CD4-positive, alpha-beta memory T cell (primary cell): Measurements from ENCODE around the gene SLC9C1. TPM values are rescaled to one million over a fixed set of nuclear protein-coding genes. Genes with fewer than 3 reads are reported as not detected.

ENCODE experiments used
- CTCF ChIA-PET: fragments of 350-600 bp; sonication (Branson Sonifier 250); formaldehyde crosslinking; loops from one replicate; lab custom pipeline; 2021; ENCODE audit warnings: inconsistent platforms; ENCODE audit not compliant: partially characterized antibody; lab: Charles Lee
- POLR2A ChIA-PET: fragments of 350-600 bp; sonication (Branson Sonifier 250); formaldehyde crosslinking; loops from one replicate; lab custom pipeline; 2021; ENCODE audit not compliant: partially characterized antibody; lab: Charles Lee
- DNase-seq, 5 donors: peaks; one replicate each; pipeline versions ENCODE4 v3.0.0 to v3.0.0-alpha.2; 2020 to 2022; ENCODE audit warnings: mixed read lengths in 1 of 5
- H3K27ac ChIP-seq: one replicate; pipeline ENCODE4 v1.7.0; 2013; ENCODE audit warnings: low read depth, low read length
- H3K27me3 ChIP-seq: 2 replicates; pipeline ENCODE4 v1.7.0; 2013; ENCODE audit warnings: mild to moderate bottlenecking, low read length, moderate library complexity; ENCODE audit not compliant: insufficient read depth
- H3K36me3 ChIP-seq: 2 replicates; pipeline ENCODE4 v1.7.0; 2013; ENCODE audit warnings: mild to moderate bottlenecking, low read length, moderate library complexity; ENCODE audit not compliant: insufficient read depth
- H3K4me1 ChIP-seq: 2 replicates; pipeline ENCODE4 v1.7.0; 2013; ENCODE audit warnings: mild to moderate bottlenecking, low read length, moderate library complexity; ENCODE audit not compliant: insufficient read depth
- H3K4me3 ChIP-seq, 2 donors: one replicate each; pipeline ENCODE4 v1.7.0; 2013; ENCODE audit warnings: low read length in 2 of 2, mild to moderate bottlenecking in 1 of 2
- H3K9me3 ChIP-seq, 2 donors: one replicate each; pipeline ENCODE4 v1.7.0; 2013; ENCODE audit warnings: low read length in 2 of 2, control low read depth in 1 of 2; ENCODE audit not compliant: control insufficient read depth in 1 of 2
- H3K27ac Mint-ChIP-seq, 7 donors: one replicate each; pipeline ENCODE4 v1.8.0; 2020 to 2021; ENCODE audit warnings: mixed read lengths in 7 of 7, mild to moderate bottlenecking in 6 of 7, inconsistent platforms in 3 of 7, moderate library complexity in 3 of 7
- H3K27me3 Mint-ChIP-seq, 2 donors: one replicate each; pipeline ENCODE4 v1.8.0; 2020 to 2021; ENCODE audit warnings: mixed read lengths in 2 of 2
- H3K36me3 Mint-ChIP-seq, 2 donors: one replicate each; pipeline ENCODE4 v1.8.0; 2020 to 2021; ENCODE audit warnings: mixed read lengths in 2 of 2, inconsistent platforms in 1 of 2, mild to moderate bottlenecking in 1 of 2
- H3K4me1 Mint-ChIP-seq, 4 donors: one replicate each; pipeline ENCODE4 v1.8.0; 2020 to 2021; ENCODE audit warnings: mixed read lengths in 4 of 4, mild to moderate bottlenecking in 1 of 4
- H3K4me3 Mint-ChIP-seq, 8 donors: one replicate each; pipeline ENCODE4 v1.8.0; 2020 to 2021; ENCODE audit warnings: mixed read lengths in 8 of 8, mild to moderate bottlenecking in 7 of 8, moderate library complexity in 6 of 8, inconsistent platforms in 3 of 8
- H3K9me3 Mint-ChIP-seq, 8 donors: one replicate each; pipeline ENCODE4 v1.8.0; 2020 to 2021; ENCODE audit warnings: mixed read lengths in 8 of 8, mild to moderate bottlenecking in 5 of 8, inconsistent platforms in 3 of 8, moderate library complexity in 1 of 8
- intact Hi-C: fragments of 100-400 bp; cut with micrococcal nuclease; formaldehyde crosslinking; loops from one replicate; pipeline ENCODE4 v1.15.1; 2023
- polyA plus RNA-seq, 2 donors: library from polyadenylated mRNA; unstranded; fragments of 300-500 nt; fragmentation: Illumina TruSeq; gene quantifications; one replicate each; pipeline ENCODE4 v1.2.3, GENCODE V29; 2021
- total RNA-seq, 2 experiments: library from RNA; stranded (reverse); gene quantifications; one replicate each; pipeline ENCODE4 v1.2.3, GENCODE V29; 2021

Gene SLC9C1
- total and polyA plus RNA-seq, 4 experiments from 2014 or later = not detected

DNA sequence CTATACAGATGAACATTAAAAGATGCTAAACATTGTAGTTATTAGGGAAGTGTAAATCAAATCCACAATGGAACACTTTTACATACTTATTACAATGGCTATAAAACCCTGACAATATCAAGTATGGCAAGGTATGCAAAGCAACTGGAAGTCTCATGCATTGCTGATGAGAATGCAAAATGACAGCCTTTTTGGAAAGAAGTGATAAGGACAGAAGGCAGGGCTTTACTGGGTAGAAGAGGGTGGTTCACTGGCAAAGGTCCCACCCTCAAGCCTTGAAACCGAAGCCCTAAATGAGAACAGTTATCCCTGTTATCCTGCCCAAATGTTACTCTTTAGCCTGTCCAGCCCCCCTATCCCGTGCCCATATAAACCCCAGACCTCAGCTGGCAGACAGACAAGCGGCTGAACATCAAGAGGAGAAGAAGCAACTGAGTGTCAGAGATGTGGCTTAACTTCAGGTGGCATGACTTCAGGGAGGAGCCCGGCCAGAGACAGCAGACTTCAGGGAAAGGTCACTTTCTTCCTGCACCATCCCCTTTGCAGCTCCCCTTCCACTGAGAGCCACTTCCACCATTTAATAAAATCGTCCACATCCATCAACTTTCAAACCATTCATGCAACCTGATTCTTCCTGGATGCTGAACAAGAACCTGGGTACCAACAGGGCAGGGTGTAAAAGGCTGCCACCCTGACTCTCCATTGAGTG, 160.2 kb downstream of the SLC9C1 start:
- H3K9me3 ChIP-seq = no peaks in the 10 kb centered on the region
- Mint-ChIP-seq H3K36me3 (peaks cover 7 to 14% of the 10 kb centered on the region in 2 donors), H3K4me3 (peak overlapping the region; percentile 93 to 99 (median 98)), H3K27ac (peak overlapping the region; percentile 97 to 99 (median 98)), H3K9me3 (no peaks in the 10 kb centered on the region), H3K4me1 (peaks cover 67 to 91% (median 77%) of the 10 kb centered on the region in 4 donors), H3K27me3 (no peaks in the 10 kb centered on the region)
- intact Hi-C loops = loop anchor here (2.0 kb wide), 1 partner anchor 429 kb away; the partner anchor contains the start of gene SLC35A5
- DNase-seq = no peak
- peak overlapping the region in 1 of 2 donors; percentile 66 for H3K4me3 ChIP-seq
- ChIA-PET CTCF (interaction anchor here (1.1 to 6.8 kb wide), 5 partner anchors 9 to 181 kb away, joined by 3 to 43 read pairs (median 13); partner anchors contain the start of gene SLC9C1), POLR2A (interaction anchor here (1.6 to 3.5 kb wide), 4 partner anchors 10 to 428 kb away, joined by 4 to 18 read pairs (median 8); partner anchors contain the start of genes ATG3 and SLC35A5)
- H3K36me3 ChIP-seq = no peaks in the 10 kb centered on the region
- H3K27me3 ChIP-seq = no peaks in the 10 kb centered on the region
- peak overlapping the region; percentile 76 for H3K27ac ChIP-seq
- peaks cover 90% of the 10 kb centered on the region for H3K4me1 ChIP-seq

GRCh38 chr3:112132975-112133448, 161.0 kb downstream of the SLC9C1 start, which contains the start of gene GCSAM:
Gene GCSAM (minus strand): TSS chr3:112133248. CDS start chr3:112133120, 128 bp downstream.
- Mint-ChIP-seq H3K27ac (peak within 1 kb of the TSS; percentile 97 to 99 (median 98)), H3K36me3 (peaks cover 7 to 14% of the 10 kb centered on the region in 2 donors), H3K9me3 (no peaks in the 10 kb centered on the region), H3K4me3 (peak within 1 kb of the TSS; percentile 93 to 99 (median 98)), H3K4me1 (peaks cover 75 to 97% (median 84%) of the 10 kb centered on the region in 4 donors), H3K27me3 (no peaks in the 10 kb centered on the region)
- peak within 1 kb of the TSS; percentile 65 to 66 for H3K4me3 ChIP-seq
- peak; percentile 73 to 93 (median 79) for DNase-seq
- ChIA-PET POLR2A (interaction anchor here (0.6 to 3.5 kb wide), 7 partner anchors 9 to 590 kb away, joined by 3 to 18 read pairs (median 4); partner anchors contain the start of genes ATG3, BTLA and SLC35A5), CTCF (interaction anchor here (0.9 to 1.7 kb wide), 5 partner anchors 9 to 182 kb away, joined by 3 to 13 read pairs (median 3); no protein-coding TSS in a partner anchor)
- intact Hi-C loops = loop anchor here (2.0 kb wide), 1 partner anchor 430 kb away; the partner anchor contains the start of gene SLC35A5
- no peaks in the 10 kb centered on the region for H3K9me3 ChIP-seq
- H3K27ac ChIP-seq = peak within 1 kb of the TSS; percentile 76
- H3K27me3 ChIP-seq = no peaks in the 10 kb centered on the region
- H3K36me3 ChIP-seq = no peaks in the 10 kb centered on the region
- H3K4me1 ChIP-seq = peaks cover 97% of the 10 kb centered on the region

DNA sequence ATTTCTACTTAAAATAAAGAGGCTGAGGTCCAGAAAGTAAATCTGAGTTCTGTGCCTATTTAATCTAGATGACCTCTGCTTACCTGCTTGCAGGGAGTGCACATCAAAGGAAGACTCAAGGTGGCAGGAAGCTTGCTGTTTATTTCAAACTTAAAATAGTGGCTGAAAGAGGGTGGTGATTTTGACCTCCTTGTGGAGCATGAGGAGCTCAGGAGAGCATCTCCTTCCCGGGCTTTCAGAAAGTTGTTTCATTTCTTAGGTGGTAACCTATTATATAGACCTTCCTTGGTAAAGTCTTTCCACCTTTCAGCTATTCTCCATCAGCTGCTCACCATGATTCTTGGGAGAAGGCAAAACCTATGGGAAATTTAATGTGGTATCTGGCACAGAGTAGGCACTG, 161.5 kb downstream of the SLC9C1 start:
- peak overlapping the region; percentile 65 to 66 for H3K4me3 ChIP-seq
- ChIA-PET CTCF (interaction anchor here (0.9 to 1.7 kb wide), 5 partner anchors 8 to 183 kb away, joined by 3 to 13 read pairs (median 3); no protein-coding TSS in a partner anchor), POLR2A (interaction anchor here (0.6 to 3.5 kb wide), 7 partner anchors 8 to 589 kb away, joined by 3 to 18 read pairs (median 4); partner anchors contain the start of genes ATG3, BTLA and SLC35A5)
- H3K9me3 ChIP-seq = no peaks in the 10 kb centered on the region
- H3K27ac ChIP-seq = peak overlapping the region; percentile 76
- intact Hi-C loops = loop anchor here (2.0 kb wide), 1 partner anchor 430 kb away; the partner anchor contains the start of gene SLC35A5
- H3K4me3 Mint-ChIP-seq = peak overlapping the region; percentile 93 to 99 (median 98)
- H3K9me3 Mint-ChIP-seq = no peaks in the 10 kb centered on the region
- peaks cover 7 to 14% of the 10 kb centered on the region in 2 donors for H3K36me3 Mint-ChIP-seq
- no peaks in the 10 kb centered on the region for H3K27me3 ChIP-seq
- H3K4me1 Mint-ChIP-seq = peaks cover 77 to 97% (median 86%) of the 10 kb centered on the region in 4 donors
- H3K27ac Mint-ChIP-seq = peak overlapping the region; percentile 97 to 99 (median 98)
- H3K36me3 ChIP-seq = no peaks in the 10 kb centered on the region
- H3K27me3 Mint-ChIP-seq = no peaks in the 10 kb centered on the region
- no peak for DNase-seq
- H3K4me1 ChIP-seq = peaks cover 98% of the 10 kb centered on the region

DNA sequence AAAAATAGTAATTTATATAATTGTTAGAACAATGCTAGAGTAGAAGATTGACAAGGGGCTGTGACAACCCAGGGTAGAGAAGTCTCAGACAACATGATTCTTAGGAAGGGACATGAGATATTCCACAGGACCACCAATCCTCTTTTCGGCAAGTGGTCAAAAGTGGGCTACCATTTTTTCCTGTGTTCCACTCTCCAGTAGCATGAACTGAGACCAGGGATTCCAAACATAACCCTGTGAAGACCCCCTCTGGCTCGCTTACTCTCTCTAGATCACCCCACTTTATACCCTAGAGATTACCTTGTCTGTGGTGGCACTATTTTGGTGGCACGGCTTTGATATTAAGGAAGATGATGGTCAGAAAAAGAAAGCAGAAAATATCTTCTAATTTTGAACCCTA, 161.9 kb downstream of the SLC9C1 start:
- H3K27ac Mint-ChIP-seq = peak overlapping the region; percentile 97 to 99 (median 98)
- no peaks in the 10 kb centered on the region for H3K36me3 ChIP-seq
- ChIA-PET POLR2A (interaction anchor here (0.9 to 3.5 kb wide), 6 partner anchors 8 to 430 kb away, joined by 3 to 18 read pairs (median 6); partner anchors contain the start of genes ATG3, BTLA and SLC35A5), CTCF (interaction anchor here (0.9 to 1.6 kb wide), 3 partner anchors 17 to 22 kb away, joined by 3 to 13 read pairs (median 3); no protein-coding TSS in a partner anchor)
- H3K9me3 ChIP-seq = no peaks in the 10 kb centered on the region
- peaks cover 98% of the 10 kb centered on the region for H3K4me1 ChIP-seq
- H3K27ac ChIP-seq = peak overlapping the region; percentile 76
- peaks cover 77 to 97% (median 86%) of the 10 kb centered on the region in 4 donors for H3K4me1 Mint-ChIP-seq
- H3K4me3 Mint-ChIP-seq = peak overlapping the region; percentile 93 to 99 (median 98)
- no peaks in the 10 kb centered on the region for H3K27me3 ChIP-seq
- H3K36me3 Mint-ChIP-seq = peaks cover 7 to 15% of the 10 kb centered on the region in 2 donors
- H3K27me3 Mint-ChIP-seq = no peaks in the 10 kb centered on the region
- DNase-seq = no peak
- no peaks in the 10 kb centered on the region for H3K9me3 Mint-ChIP-seq
- peak overlapping the region; percentile 65 to 66 for H3K4me3 ChIP-seq
- intact Hi-C loops = loop anchor here (2.0 kb wide), 1 partner anchor 431 kb away; the partner anchor contains the start of gene SLC35A5

- H3K27me3 ChIP-seq = no peaks in the 10 kb centered on the region
- Mint-ChIP-seq H3K9me3 (no peaks in the 10 kb centered on the region), H3K27ac (peak overlapping the region; percentile 63 to 96 (median 85)), H3K36me3 (peaks cover 13 to 22% of the 10 kb centered on the region in 2 donors), H3K27me3 (no peaks in the 10 kb centered on the region), H3K4me3 (peak overlapping the region; percentile 50 to 80 (median 75)), H3K4me1 (peaks cover 79 to 97% (median 88%) of the 10 kb centered on the region in 4 donors)
- peak overlapping the region; percentile 67 for H3K27ac ChIP-seq
- intact Hi-C loops = no loop called here
- peaks cover 98% of the 10 kb centered on the region for H3K4me1 ChIP-seq
- no peak overlapping the region for H3K4me3 ChIP-seq
- DNase-seq = no peak
- CTCF ChIA-PET = interaction anchor here (1.2 to 4.3 kb wide), 2 partner anchors 7 to 9 kb away, joined by 3 to 26 read pairs; no protein-coding TSS in a partner anchor
- POLR2A ChIA-PET = interaction anchor here (0.9 to 1.3 kb wide), 3 partner anchors 19 to 368 kb away, joined by 3 to 4 read pairs (median 3); partner anchors contain the start of genes ABHD10 and BTLA
- H3K9me3 ChIP-seq = no peaks in the 10 kb centered on the region
- H3K36me3 ChIP-seq = no peaks in the 10 kb centered on the region
Observed at GRCh38 chr3:112131111-112131510, 162.9 kb downstream of the SLC9C1 start.

- H3K27me3 ChIP-seq = no peaks in the 10 kb centered on the region
- Mint-ChIP-seq H3K9me3 (no peaks in the 10 kb centered on the region), H3K4me1 (peaks cover 79 to 97% (median 88%) of the 10 kb centered on the region in 4 donors), H3K4me3 (peak overlapping the region; percentile 49 to 74 (median 58)), H3K27me3 (no peaks in the 10 kb centered on the region), H3K36me3 (peaks cover 18 to 24% of the 10 kb centered on the region in 2 donors), H3K27ac (peak overlapping the region; percentile 78 to 97 (median 95))
- no peaks in the 10 kb centered on the region for H3K9me3 ChIP-seq
- DNase-seq = no peak
- peaks cover 2% of the 10 kb centered on the region for H3K36me3 ChIP-seq
- peak overlapping the region; percentile 67 for H3K27ac ChIP-seq
- ChIA-PET POLR2A (interaction anchor here (0.9 to 1.3 kb wide), 3 partner anchors 9 to 369 kb away, joined by 3 to 4 read pairs (median 3); partner anchors contain the start of genes ABHD10 and BTLA), CTCF (interaction anchor here (1.2 to 4.3 kb wide), 2 partner anchors 8 to 9 kb away, joined by 3 to 26 read pairs; no protein-coding TSS in a partner anchor)
- intact Hi-C loops = no loop called here
- H3K4me1 ChIP-seq = peaks cover 98% of the 10 kb centered on the region
- peak overlapping the region in 1 of 2 donors; percentile 11 for H3K4me3 ChIP-seq
Observed at GRCh38 chr3:112130638-112130993, 163.4 kb downstream of the SLC9C1 start.
